SK-N-SH treated with all-trans-retinoic acid at 6 μM for 48 hours (cell line): ENCODE measurements around the gene PLCL2.

Experiments
- ATAC-seq: fragments of 200-7000 bp; cut with Tn5 transposase; 3 replicates; pipeline ENCODE4 v1.9.1; 2020; ENCODE audit warnings: mild to moderate bottlenecking, moderate library complexity
- ARNTL ChIP-seq: fragments of 450-650 bp; formaldehyde crosslinking; IDR thresholded peaks from 2 replicates; pipeline ENCODE4 v1.5.0; 2020; ENCODE audit warnings: low read depth, mild to moderate bottlenecking, moderate library complexity, borderline replicate concordance
- BACH2 ChIP-seq: fragments of 250-450 bp; sonication (Bioruptor Pico); IDR thresholded peaks from 2 replicates; pipeline ENCODE4 v1.9.0; 2021; ENCODE audit warnings: mild to moderate bottlenecking, borderline replicate concordance
- CSDC2 ChIP-seq: fragments of 250-450 bp; sonication (Bioruptor Pico); IDR thresholded peaks from 2 replicates; pipeline ENCODE4 v1.5.0; 2020; ENCODE audit warnings: mild to moderate bottlenecking, moderate library complexity
- ESRRG ChIP-seq: fragments of 250-450 bp; sonication (Bioruptor Pico); IDR thresholded peaks from 2 replicates; pipeline ENCODE4 v1.6.1; 2021; ENCODE audit warnings: mild to moderate bottlenecking
- ISL1 ChIP-seq: fragments of 250-450 bp; sonication (Bioruptor Pico); IDR thresholded peaks from 2 replicates; pipeline ENCODE4 v2.1.2; 2022; ENCODE audit warnings: mild to moderate bottlenecking, moderate library complexity
- OSR1 ChIP-seq: fragments of 250-450 bp; sonication (Bioruptor Pico); IDR thresholded peaks from 2 replicates; pipeline ENCODE4 v1.8.0; 2022; ENCODE audit warnings: moderate library complexity, mild to moderate bottlenecking, inconsistent platforms
- PPARA ChIP-seq: fragments of 250-450 bp; sonication (Bioruptor Pico); IDR thresholded peaks from 2 replicates; pipeline ENCODE4 v1.5.0; 2020; ENCODE audit warnings: mild to moderate bottlenecking, borderline replicate concordance
- RARB ChIP-seq: fragments of 250-450 bp; sonication (Bioruptor Pico); IDR thresholded peaks from 2 replicates; pipeline ENCODE4 v1.8.0; 2021; ENCODE audit warnings: mild to moderate bottlenecking, moderate library complexity
- SNAI2 ChIP-seq: fragments of 250-450 bp; sonication (Bioruptor Pico); IDR thresholded peaks from 2 replicates; pipeline ENCODE4 v1.5.0; 2020; ENCODE audit warnings: mild to moderate bottlenecking, moderate library complexity
- TCF4 ChIP-seq: fragments of 250-450 bp; sonication (Bioruptor Pico); IDR thresholded peaks from 2 replicates; pipeline ENCODE4 v1.8.0; 2021; ENCODE audit warnings: mild to moderate bottlenecking, moderate library complexity, borderline replicate concordance
- TOX ChIP-seq: fragments of 250-450 bp; sonication (Bioruptor Pico); IDR thresholded peaks from 2 replicates; pipeline ENCODE4 v1.8.0; 2021; ENCODE audit warnings: mild to moderate bottlenecking, moderate library complexity, borderline replicate concordance
- TSHZ2 ChIP-seq: fragments of 250-450 bp; sonication (Bioruptor Pico); IDR thresholded peaks from 2 replicates; pipeline ENCODE4 v1.5.0; 2020; ENCODE audit warnings: mild to moderate bottlenecking, moderate library complexity
- ZC3H10 ChIP-seq: fragments of 250-450 bp; sonication (Bioruptor Pico); IDR thresholded peaks from 2 replicates; pipeline ENCODE4 v1.5.1; 2021; ENCODE audit warnings: mild to moderate bottlenecking, moderate library complexity
- ZFP3 ChIP-seq: fragments of 250-450 bp; sonication (Bioruptor Pico); IDR thresholded peaks from 2 replicates; pipeline ENCODE4 v1.5.0; 2020; ENCODE audit warnings: mild to moderate bottlenecking, moderate library complexity
- ZFP30 ChIP-seq: fragments of 450-650 bp; formaldehyde crosslinking; IDR thresholded peaks from 2 replicates; pipeline ENCODE4 v1.5.0; 2022; ENCODE audit warnings: mild to moderate bottlenecking, moderate library complexity
- ZNF70 ChIP-seq: fragments of 450-650 bp; formaldehyde crosslinking; IDR thresholded peaks from 2 replicates; pipeline ENCODE4 v1.5.0; 2020; ENCODE audit warnings: mild to moderate bottlenecking, moderate library complexity
- ZNF8 ChIP-seq: fragments of 450-650 bp; formaldehyde crosslinking; IDR thresholded peaks from 2 replicates; pipeline ENCODE4 v1.5.0; 2020; ENCODE audit warnings: mild to moderate bottlenecking, moderate library complexity
- TF ChIP-seq, protein P1 (sequence below): fragments of 250-450 bp; sonication (Bioruptor Pico); IDR thresholded peaks from 2 replicates; pipeline ENCODE4 v1.5.1; 2021; ENCODE audit warnings: mild to moderate bottlenecking, moderate library complexity
- TF ChIP-seq, protein P2 (sequence below): fragments of 250-450 bp; sonication (Bioruptor Pico); IDR thresholded peaks from 2 replicates; pipeline ENCODE4 v1.5.1; 2020; ENCODE audit warnings: low read depth, mild to moderate bottlenecking, moderate library complexity
- TF ChIP-seq, protein P3 (sequence below): fragments of 250-450 bp; sonication (Bioruptor Pico); IDR thresholded peaks from 2 replicates; pipeline ENCODE4 v1.8.0; 2020; ENCODE audit warnings: mild to moderate bottlenecking, moderate library complexity, borderline replicate concordance
- TF ChIP-seq, protein P4 (sequence below): fragments of 250-450 bp; sonication (Bioruptor Pico); IDR thresholded peaks from 2 replicates; pipeline ENCODE4 v1.8.0; 2021; ENCODE audit warnings: low read depth, mild to moderate bottlenecking, moderate library complexity, borderline replicate concordance

PLCL2 gene

DNA sequence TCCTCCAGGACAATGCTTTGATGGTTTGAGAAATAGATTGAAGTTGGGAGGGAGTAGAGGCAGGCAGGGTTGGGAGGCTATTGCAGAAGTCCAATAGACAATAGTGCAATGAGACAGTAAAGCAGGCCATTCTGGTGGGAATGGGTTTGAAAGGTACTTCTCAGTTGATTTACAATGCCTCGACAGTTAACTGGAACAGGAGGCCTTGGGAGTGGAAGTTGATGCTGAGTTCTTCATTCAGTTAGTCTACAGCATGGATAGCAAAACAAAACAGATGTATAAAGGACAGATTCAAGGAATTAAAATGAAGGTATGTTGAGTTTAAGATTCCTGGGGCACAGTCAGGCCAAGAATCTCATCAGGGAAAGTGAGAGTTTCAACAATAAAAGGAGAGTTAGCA lies 6.8 kb upstream of the PLCL2 start:
- TF ChIP-seq ISL1 (no peak), ZC3H10 (CRISPR knock-in tag) (no peak), ZNF70 (no peak), CSDC2 (CRISPR knock-in tag) (no peak), ZFP3 (CRISPR knock-in tag) (no peak), RARB (CRISPR knock-in tag) (no peak), ZFP30 (CRISPR knock-in tag) (no peak), BACH2 (CRISPR knock-in tag) (no peak), OSR1 (CRISPR knock-in tag) (no peak), ZNF8 (no peak), ARNTL (CRISPR knock-in tag) (no peak), TCF4 (CRISPR knock-in tag) (no peak)
- TF ChIP-seq, protein P1, sequence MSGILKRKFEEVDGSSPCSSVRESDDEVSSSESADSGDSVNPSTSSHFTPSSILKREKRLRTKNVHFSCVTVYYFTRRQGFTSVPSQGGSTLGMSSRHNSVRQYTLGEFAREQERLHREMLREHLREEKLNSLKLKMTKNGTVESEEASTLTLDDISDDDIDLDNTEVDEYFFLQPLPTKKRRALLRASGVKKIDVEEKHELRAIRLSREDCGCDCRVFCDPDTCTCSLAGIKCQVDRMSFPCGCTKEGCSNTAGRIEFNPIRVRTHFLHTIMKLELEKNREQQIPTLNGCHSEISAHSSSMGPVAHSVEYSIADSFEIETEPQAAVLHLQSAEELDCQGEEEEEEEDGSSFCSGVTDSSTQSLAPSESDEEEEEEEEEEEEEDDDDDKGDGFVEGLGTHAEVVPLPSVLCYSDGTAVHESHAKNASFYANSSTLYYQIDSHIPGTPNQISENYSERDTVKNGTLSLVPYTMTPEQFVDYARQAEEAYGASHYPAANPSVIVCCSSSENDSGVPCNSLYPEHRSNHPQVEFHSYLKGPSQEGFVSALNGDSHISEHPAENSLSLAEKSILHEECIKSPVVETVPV (CRISPR knock-in tag) = no peak
- TF ChIP-seq, protein P2, sequence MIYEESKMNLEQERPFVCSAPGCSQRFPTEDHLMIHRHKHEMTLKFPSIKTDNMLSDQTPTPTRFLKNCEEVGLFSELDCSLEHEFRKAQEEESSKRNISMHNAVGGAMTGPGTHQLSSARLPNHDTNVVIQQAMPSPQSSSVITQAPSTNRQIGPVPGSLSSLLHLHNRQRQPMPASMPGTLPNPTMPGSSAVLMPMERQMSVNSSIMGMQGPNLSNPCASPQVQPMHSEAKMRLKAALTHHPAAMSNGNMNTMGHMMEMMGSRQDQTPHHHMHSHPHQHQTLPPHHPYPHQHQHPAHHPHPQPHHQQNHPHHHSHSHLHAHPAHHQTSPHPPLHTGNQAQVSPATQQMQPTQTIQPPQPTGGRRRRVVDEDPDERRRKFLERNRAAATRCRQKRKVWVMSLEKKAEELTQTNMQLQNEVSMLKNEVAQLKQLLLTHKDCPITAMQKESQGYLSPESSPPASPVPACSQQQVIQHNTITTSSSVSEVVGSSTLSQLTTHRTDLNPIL = no peak
- TF ChIP-seq, protein P3, sequence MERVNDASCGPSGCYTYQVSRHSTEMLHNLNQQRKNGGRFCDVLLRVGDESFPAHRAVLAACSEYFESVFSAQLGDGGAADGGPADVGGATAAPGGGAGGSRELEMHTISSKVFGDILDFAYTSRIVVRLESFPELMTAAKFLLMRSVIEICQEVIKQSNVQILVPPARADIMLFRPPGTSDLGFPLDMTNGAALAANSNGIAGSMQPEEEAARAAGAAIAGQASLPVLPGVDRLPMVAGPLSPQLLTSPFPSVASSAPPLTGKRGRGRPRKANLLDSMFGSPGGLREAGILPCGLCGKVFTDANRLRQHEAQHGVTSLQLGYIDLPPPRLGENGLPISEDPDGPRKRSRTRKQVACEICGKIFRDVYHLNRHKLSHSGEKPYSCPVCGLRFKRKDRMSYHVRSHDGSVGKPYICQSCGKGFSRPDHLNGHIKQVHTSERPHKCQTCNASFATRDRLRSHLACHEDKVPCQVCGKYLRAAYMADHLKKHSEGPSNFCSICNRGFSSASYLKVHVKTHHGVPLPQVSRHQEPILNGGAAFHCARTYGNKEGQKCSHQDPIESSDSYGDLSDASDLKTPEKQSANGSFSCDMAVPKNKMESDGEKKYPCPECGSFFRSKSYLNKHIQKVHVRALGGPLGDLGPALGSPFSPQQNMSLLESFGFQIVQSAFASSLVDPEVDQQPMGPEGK (CRISPR knock-in tag) = no peak
- TF ChIP-seq, protein P4, sequence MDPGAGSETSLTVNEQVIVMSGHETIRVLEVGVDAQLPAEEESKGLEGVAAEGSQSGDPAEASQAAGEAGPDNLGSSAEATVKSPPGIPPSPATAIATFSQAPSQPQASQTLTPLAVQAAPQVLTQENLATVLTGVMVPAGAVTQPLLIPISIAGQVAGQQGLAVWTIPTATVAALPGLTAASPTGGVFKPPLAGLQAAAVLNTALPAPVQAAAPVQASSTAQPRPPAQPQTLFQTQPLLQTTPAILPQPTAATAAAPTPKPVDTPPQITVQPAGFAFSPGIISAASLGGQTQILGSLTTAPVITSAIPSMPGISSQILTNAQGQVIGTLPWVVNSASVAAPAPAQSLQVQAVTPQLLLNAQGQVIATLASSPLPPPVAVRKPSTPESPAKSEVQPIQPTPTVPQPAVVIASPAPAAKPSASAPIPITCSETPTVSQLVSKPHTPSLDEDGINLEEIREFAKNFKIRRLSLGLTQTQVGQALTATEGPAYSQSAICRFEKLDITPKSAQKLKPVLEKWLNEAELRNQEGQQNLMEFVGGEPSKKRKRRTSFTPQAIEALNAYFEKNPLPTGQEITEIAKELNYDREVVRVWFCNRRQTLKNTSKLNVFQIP = no peak
- ATAC-seq = no peak

DNA sequence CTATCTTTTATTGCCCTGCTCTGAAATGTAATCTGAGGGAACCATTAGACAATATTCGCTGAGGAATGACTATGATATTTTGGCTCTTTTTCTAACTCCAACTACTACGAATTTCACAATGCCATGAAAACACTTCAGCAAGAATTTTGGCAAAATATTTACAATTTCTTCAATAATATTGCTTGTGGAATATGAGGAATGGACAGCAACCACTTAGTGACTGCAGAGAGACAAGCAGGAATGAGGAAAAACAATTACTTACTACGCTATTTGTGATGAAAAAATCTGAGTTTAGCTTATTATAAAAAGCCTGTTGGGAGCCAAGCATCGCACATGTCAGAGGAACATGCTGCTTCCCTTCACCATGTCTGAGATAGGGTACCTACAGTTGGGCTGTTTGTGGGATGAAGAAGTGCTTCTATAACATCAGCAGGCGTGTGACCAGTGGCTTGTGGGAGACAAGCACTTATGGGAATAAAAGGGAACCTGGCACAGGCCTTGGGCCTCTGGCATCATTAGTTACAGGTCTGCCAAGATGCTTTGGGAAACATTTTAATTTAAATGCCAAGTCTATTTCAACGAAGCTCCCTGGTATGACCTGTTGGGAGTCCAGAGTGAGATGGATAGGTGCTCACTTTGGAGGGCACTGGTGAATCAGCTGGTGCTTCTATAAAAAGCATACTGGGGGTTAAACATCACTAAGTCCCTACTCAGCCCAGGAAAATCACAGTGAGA lies 2.7 kb upstream of the PLCL2 start:
- no peak for TF ChIP-seq TSHZ2
- no peak for TF ChIP-seq ZFP3 (CRISPR knock-in tag)
- TF ChIP-seq, all 23 proteins: peak for 0
- ATAC-seq = no peak

DNA sequence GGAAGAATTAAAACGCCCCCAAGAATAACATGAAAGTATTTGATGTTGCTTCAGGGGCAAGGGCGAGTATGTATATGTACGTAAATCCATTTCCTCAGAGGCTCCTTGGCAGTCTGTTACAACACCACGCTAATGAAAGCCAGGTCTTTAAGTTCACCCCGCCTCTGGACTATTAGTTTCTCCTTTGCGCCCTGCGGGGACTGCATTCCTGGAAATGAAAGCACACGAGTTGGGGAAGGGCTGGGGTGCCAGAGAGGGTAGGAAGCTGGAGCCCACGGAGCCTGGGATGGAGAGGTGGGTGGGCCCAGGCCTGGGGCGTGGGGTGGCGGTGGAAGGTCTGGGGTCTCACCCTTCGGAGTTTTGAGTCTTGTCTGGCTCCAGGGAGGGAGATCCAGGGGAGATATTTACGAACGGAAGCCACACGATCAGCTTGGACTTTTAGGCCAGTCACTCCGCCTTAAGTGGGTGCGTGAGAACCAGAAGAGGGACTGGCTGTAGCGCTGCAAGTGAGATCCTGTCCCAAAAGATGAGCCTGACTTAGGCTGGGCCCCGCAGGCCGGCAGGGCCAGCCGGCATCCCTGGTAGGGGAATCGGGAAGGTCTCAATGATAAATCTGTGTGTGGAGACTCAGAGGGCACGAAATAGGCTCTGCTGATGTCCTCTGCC lies 1.6 kb upstream of the PLCL2 start:
- ATAC-seq = no peak
- no peak for TF ChIP-seq BACH2 (CRISPR knock-in tag)
- TF ChIP-seq, all 23 proteins: peak for 0

DNA sequence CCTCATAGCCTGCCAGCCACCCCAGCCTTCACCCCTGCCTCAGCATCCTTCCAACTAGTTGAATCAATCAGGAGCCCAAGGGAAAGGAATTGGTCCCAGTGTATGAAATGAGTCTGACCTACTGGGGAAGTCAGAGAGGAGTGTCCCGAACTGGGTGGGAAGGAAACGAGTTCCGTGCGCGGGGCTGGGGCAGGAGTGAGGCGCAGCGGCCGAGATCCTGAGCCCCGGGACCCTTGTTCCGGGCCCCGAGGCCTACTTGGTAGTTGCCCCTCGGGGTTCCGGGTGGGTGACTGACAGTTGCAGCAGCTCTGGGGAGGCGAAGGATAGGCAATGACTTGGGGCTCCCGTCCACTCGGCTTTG lies 1.1 kb upstream of the PLCL2 start:
- TF ChIP-seq PPARA (CRISPR knock-in tag) (no peak), TOX (CRISPR knock-in tag) (no peak), ISL1 (no peak), ARNTL (CRISPR knock-in tag) (no peak), ESRRG (no peak), ZC3H10 (CRISPR knock-in tag) (no peak), BACH2 (CRISPR knock-in tag) (no peak), SNAI2 (CRISPR knock-in tag) (no peak), CSDC2 (CRISPR knock-in tag) (no peak)
- TF ChIP-seq, protein P1 (CRISPR knock-in tag) = no peak
- TF ChIP-seq, protein P4 = no peak
- ATAC-seq = no peak
